Hepatocyte (in vitro differentiated cells): Measurements from ENCODE around the gene DUXB. TPM values are rescaled to one million over a fixed set of nuclear protein-coding genes. Genes with fewer than 3 reads are reported as not detected.

ENCODE experiments used
- DNase-seq: peaks from one replicate; pipeline ENCODE4 v3.0.0-alpha.2; 2016; ENCODE audit warnings: low spot score
- H2AFZ ChIP-seq: fragments of 200-600 bp; sonication (generic); 2 replicates; pipeline ENCODE4 v1.6.0; 2016; ENCODE audit warnings: antibody characterized with exemption, mild to moderate bottlenecking
- H3K27ac ChIP-seq: fragments of 200-600 bp; sonication (generic); 2 replicates; pipeline ENCODE4 v1.5.1; 2016; ENCODE audit warnings: mild to moderate bottlenecking
- H3K27me3 ChIP-seq: fragments of 200-600 bp; sonication (generic); 2 replicates; pipeline ENCODE4 v1.6.1; 2016
- H3K36me3 ChIP-seq: fragments of 200-600 bp; sonication (generic); replicated peaks from 2 replicates; pipeline ENCODE4 v1.5.1; 2016; ENCODE audit warnings: low read depth; ENCODE audit not compliant: insufficient read depth
- H3K4me1 ChIP-seq: fragments of 200-600 bp; sonication (generic); 2 replicates; pipeline ENCODE4 v1.5.1; 2016; ENCODE audit warnings: mild to moderate bottlenecking, moderate library complexity; ENCODE audit not compliant: insufficient read depth
- H3K4me2 ChIP-seq: fragments of 200-600 bp; sonication (generic); 2 replicates; pipeline ENCODE4 v1.6.0; 2016
- H3K4me3 ChIP-seq: fragments of 200-600 bp; sonication (generic); 2 replicates; pipeline ENCODE4 v1.5.1; 2016; ENCODE audit warnings: mild to moderate bottlenecking
- H3K79me2 ChIP-seq: fragments of 200-600 bp; sonication (generic); 2 replicates; pipeline ENCODE4 v1.6.0; 2017; ENCODE audit warnings: mild to moderate bottlenecking
- H3K9me2 ChIP-seq: fragments of 200-600 bp; sonication (generic); replicated peaks from 2 replicates; pipeline ENCODE4 v1.6.0; 2017; ENCODE audit warnings: mild to moderate bottlenecking; ENCODE audit not compliant: insufficient read depth
- H3K9me3 ChIP-seq: fragments of 200-600 bp; sonication (generic); 2 replicates; pipeline ENCODE4 v1.5.1; 2016; ENCODE audit warnings: low read depth, mild to moderate bottlenecking
- H4K20me1 ChIP-seq: fragments of 200-600 bp; sonication (generic); 2 replicates; pipeline ENCODE4 v1.6.0; 2016; ENCODE audit warnings: mild to moderate bottlenecking; ENCODE audit not compliant: insufficient read depth, poor library complexity, severe bottlenecking
- CTCF ChIP-seq: fragments of 200-600 bp; sonication (generic); IDR thresholded peaks from 2 replicates; pipeline ENCODE4 v1.5.1; 2016; ENCODE audit warnings: antibody characterized with exemption, mild to moderate bottlenecking; ENCODE audit not compliant: poor library complexity
- EZH2 ChIP-seq: fragments of 200-600 bp; sonication (generic); IDR thresholded peaks from 2 replicates; pipeline ENCODE4 v1.6.1; 2016; ENCODE audit warnings: antibody characterized with exemption, mild to moderate bottlenecking, borderline replicate concordance
- EZH2phosphoT487 ChIP-seq: fragments of 200-600 bp; sonication (generic); IDR thresholded peaks from one replicate; pipeline ENCODE4 v1.6.1; 2018; ENCODE audit warnings: antibody characterized with exemption, mild to moderate bottlenecking, low read depth, moderate library complexity; ENCODE audit not compliant: unreplicated experiment, severe bottlenecking
- WGBS: methylation state at CpG from one replicate; pipeline ENCODE4 v1.1.6; 2016; ENCODE audit warnings: low lambda C conversion rate; ENCODE audit errors: missing lambda C conversion rate; 5-methylcytosine and 5-hydroxymethylcytosine counted together
- polyA plus RNA-seq: library from polyadenylated mRNA; unstranded; fragments of >200 nt; fragmentation: Nextera tagmentation; extraction: Ambion mirVana; gene quantifications from 2 replicates; pipeline ENCODE4 v1.2.1, GENCODE V29; 2016
- total RNA-seq: library from RNA; depleted of rRNA; stranded (reverse); fragments of >200 nt; gene quantifications from 2 replicates; pipeline ENCODE4 v1.2.3, GENCODE V29; 2014

The DUXB gene
- total and polyA plus RNA-seq, 2 experiments from 2014 or later = not detected

GRCh38 chr16:75697571-75697970 is 3.7 kb downstream of the DUXB start:
- no peak for TF ChIP-seq CTCF
- no peak for TF ChIP-seq EZH2phosphoT487
- no peak for TF ChIP-seq EZH2
- WGBS = 93% methylated on average over 5 of the region's 5 CpGs

GRCh38 chr16:75695708-75696107 is 5.6 kb downstream of the DUXB start:
- Histone ChIP-seq H3K9me3 (no peaks in the 10 kb centered on the region), H3K27ac (no peak overlapping the region), H3K27me3 (no peaks in the 10 kb centered on the region), H4K20me1 (no peaks in the 10 kb centered on the region), H3K4me3 (no peak overlapping the region), H3K4me2 (no peak overlapping the region), H3K79me2 (no peaks in the 10 kb centered on the region), H3K4me1 (no peaks in the 10 kb centered on the region), H2AFZ (no peak overlapping the region), H3K36me3 (no peaks in the 10 kb centered on the region), H3K9me2 (no peaks in the 10 kb centered on the region)
- TF ChIP-seq EZH2 = no peak
- no peak for TF ChIP-seq EZH2phosphoT487
- no peak for TF ChIP-seq CTCF
- DNase-seq = no peak
- 92% methylated on average over 6 of the region's 6 CpGs for WGBS

More at GRCh38 chr16:75697571-75697970, 3.7 kb downstream of the DUXB start:
- DNase-seq = no peak
- Histone ChIP-seq H3K9me3 (no peaks in the 10 kb centered on the region), H3K79me2 (no peaks in the 10 kb centered on the region), H3K27ac (no peak overlapping the region), H2AFZ (no peak overlapping the region), H3K4me2 (no peak overlapping the region), H3K9me2 (no peaks in the 10 kb centered on the region), H3K4me3 (no peak overlapping the region), H4K20me1 (no peaks in the 10 kb centered on the region), H3K4me1 (no peaks in the 10 kb centered on the region), H3K36me3 (no peaks in the 10 kb centered on the region), H3K27me3 (no peaks in the 10 kb centered on the region)

- no peak for TF ChIP-seq EZH2
- TF ChIP-seq EZH2phosphoT487 = no peak
- no peak for TF ChIP-seq CTCF
- Histone ChIP-seq H3K4me3 (no peak overlapping the region), H3K27me3 (no peaks in the 10 kb centered on the region), H3K36me3 (no peaks in the 10 kb centered on the region), H3K79me2 (no peaks in the 10 kb centered on the region), H3K27ac (no peak overlapping the region), H3K9me2 (no peaks in the 10 kb centered on the region), H2AFZ (no peak overlapping the region), H3K4me2 (no peak overlapping the region), H3K9me3 (no peaks in the 10 kb centered on the region), H3K4me1 (no peaks in the 10 kb centered on the region), H4K20me1 (no peaks in the 10 kb centered on the region)
- no peak for DNase-seq
These were observed 13.9 kb downstream of the DUXB start for GRCh38 chr16:75687361-75687760.

- H4K20me1 ChIP-seq = no peaks in the 10 kb centered on the region
- no peak overlapping the region for H2AFZ ChIP-seq
- no peak for DNase-seq
- H3K27ac ChIP-seq = no peak overlapping the region
- H3K4me3 ChIP-seq = no peak overlapping the region
- no peaks in the 10 kb centered on the region for H3K9me2 ChIP-seq
- TF ChIP-seq CTCF = no peak
- TF ChIP-seq EZH2phosphoT487 = no peak
- no peak for TF ChIP-seq EZH2
- H3K79me2 ChIP-seq = no peaks in the 10 kb centered on the region
- H3K9me3 ChIP-seq = no peaks in the 10 kb centered on the region
- WGBS = 87% methylated on average over 14 of the region's 14 CpGs
- H3K4me1 ChIP-seq = peaks cover 4% of the 10 kb centered on the region
- no peaks in the 10 kb centered on the region for H3K27me3 ChIP-seq
- H3K36me3 ChIP-seq = no peaks in the 10 kb centered on the region
- H3K4me2 ChIP-seq = no peak overlapping the region
These were observed 19.0 kb downstream of the DUXB start for GRCh38 chr16:75682308-75682707.
